Testis (tissue), 2 donors: Measurements from ENCODE around the gene DNAJC19.
"Not testable (repeated sequence)": the region's sequence is repeated elsewhere in the genome, so short reads cannot be mapped to it uniquely, and the experiment has no call there.

Experiments
- CTCF ChIP-seq, 3 experiments: fragments of 450-650 bp in 2 of 3; fragments of 200-600 bp in 1 of 3; sonication (generic) in 1 of 3; IDR thresholded peaks; one replicate each; pipeline ENCODE4 v1.5.1; 2016 to 2019; ENCODE audit warnings: antibody characterized with exemption in 3 of 3, mild to moderate bottlenecking in 2 of 3, moderate library complexity in 1 of 3
- POLR2A ChIP-seq: fragments of 450-650 bp; IDR thresholded peaks from one replicate; pipeline ENCODE4 v1.6.1; 2017; ENCODE audit warnings: antibody characterized with exemption, mild to moderate bottlenecking, moderate library complexity

GRCh38 chr3:181003469-181003868 is 13.9 kb upstream of the DNAJC19 start:
- TF ChIP-seq POLR2A; CTCF (IDR thresholded peaks at IDR 0.05): not testable (repeated sequence)
